K562 (cell line): ENCODE measurements around the gene NPC1. TPM values are rescaled to one million over a fixed set of nuclear protein-coding genes. Genes with fewer than 3 reads are reported as not detected.

Source experiments
- ATAC-seq: fragments of 200-7000 bp; cut with Tn5 transposase; 3 replicates; pipeline ENCODE4 v1.9.1; 2020; ENCODE audit warnings: moderate library complexity
- BruUV-seq: library from RNA; stranded (reverse); fragments of 400-500 nt; replicated peaks from 2 replicates; lab custom pipeline; 2021; lab: Mats Ljungman, UMichigan
- CTCF ChIA-PET: fragments of 300-600 bp; formaldehyde crosslinking; extraction: SDS; loops from one replicate; lab custom pipeline; 2021; ENCODE audit warnings: low intra/inter-chr PET ratio; lab: Yijun Ruan, JAX
- POLR2A ChIA-PET: fragments of 300-600, 350-650 bp; sonication (Branson Sonifier 250); formaldehyde crosslinking; extraction: SDS; loops from one replicate; lab custom pipeline; 2021; ENCODE audit warnings: antibody characterized with exemption, inconsistent platforms; lab: Yijun Ruan, JAX
- DNase-seq, 4 experiments: peaks; one replicate each; pipeline versions ENCODE4 v3.0.0 to v3.0.0-alpha.2; 2011 to 2018; ENCODE audit warnings: low spot score in 3 of 4, mixed read lengths in 3 of 4; ENCODE audit errors: extremely low read depth in 1 of 4
- FAIRE-seq: peaks from 2 replicates; lab custom pipeline; 2011; peaks lifted over from hg19 to GRCh38; lab: Jason Lieb, UNC
- H2AFZ ChIP-seq: 2 replicates; pipeline ENCODE4 v1.6.0; 2011; ENCODE audit warnings: low read depth, low read length, control low read depth, inconsistent platforms
- H3K27ac ChIP-seq: fragments of 200-600 bp; 3 replicates; pipeline ENCODE4 v1.8.0; 2011; ENCODE audit warnings: low read depth, mild to moderate bottlenecking, control low read depth, inconsistent platforms, low read length, moderate library complexity, mixed read lengths; ENCODE audit errors: extremely low read depth
- H3K27me3 ChIP-seq, 2 experiments: fragments of 300-600 bp in 1 of 2; 2 replicates in 1 of 2; 3 replicates in 1 of 2; pipeline versions ENCODE4 v1.6.0 to v1.8.0; 2011; ENCODE audit warnings: inconsistent platforms in 2 of 2, low read length in 2 of 2, mild to moderate bottlenecking in 1 of 2, mixed read lengths in 1 of 2, moderate library complexity in 1 of 2; ENCODE audit not compliant: control insufficient read depth in 2 of 2, insufficient read depth in 2 of 2
- H3K36me3 ChIP-seq: fragments of 300-600 bp; 3 replicates; pipeline ENCODE4 v1.8.0; 2011; ENCODE audit warnings: mild to moderate bottlenecking, low read length, inconsistent platforms; ENCODE audit not compliant: control insufficient read depth, insufficient read depth
- H3K4me1 ChIP-seq, 2 experiments: fragments of 200-600 bp in 1 of 2; replicated peaks in 1 of 2; 2 replicates in 1 of 2; 3 replicates in 1 of 2; pipeline versions ENCODE4 v1.5.1 to v1.8.0; 2011; ENCODE audit warnings: inconsistent platforms in 2 of 2, low read length in 2 of 2, mild to moderate bottlenecking in 1 of 2, mixed read lengths in 1 of 2, moderate library complexity in 1 of 2; ENCODE audit not compliant: control insufficient read depth in 2 of 2, insufficient read depth in 2 of 2
- H3K4me2 ChIP-seq: 2 replicates; pipeline ENCODE4 v1.6.1; 2011; ENCODE audit warnings: low read length, control low read depth, inconsistent platforms, mixed read lengths; ENCODE audit not compliant: insufficient read depth
- H3K4me3 ChIP-seq: fragments of 200-600 bp; sonication (generic), shearing (Covaris generic); 2 replicates; pipeline ENCODE4 v1.5.1; 2016; ENCODE audit warnings: control low read depth, inconsistent platforms
- H3K79me2 ChIP-seq: fragments of 200-600 bp; 3 replicates; pipeline ENCODE4 v1.8.0; 2011; ENCODE audit warnings: low read length, inconsistent platforms; ENCODE audit not compliant: control insufficient read depth, insufficient read depth
- H3K9ac ChIP-seq, 2 experiments: 2 replicates each; pipeline versions ENCODE4 v1.6.0 to v1.6.1; 2011; ENCODE audit warnings: low read depth in 2 of 2, low read length in 2 of 2, control low read depth in 1 of 2, inconsistent platforms in 1 of 2, mild to moderate bottlenecking in 1 of 2, mixed read lengths in 1 of 2; ENCODE audit not compliant: insufficient read depth in 1 of 2
- H3K9me1 ChIP-seq: one replicate; pipeline ENCODE4 v1.6.0; 2011; ENCODE audit warnings: inconsistent platforms, mild to moderate bottlenecking, low read length, moderate library complexity; ENCODE audit not compliant: control insufficient read depth, insufficient read depth
- H3K9me3 ChIP-seq: replicated peaks from 2 replicates; pipeline ENCODE4 v1.5.1; 2011; ENCODE audit warnings: low read depth, low read length, inconsistent platforms; ENCODE audit not compliant: control insufficient read depth, insufficient read depth
- H4K20me1 ChIP-seq: replicated peaks from 2 replicates; pipeline ENCODE4 v1.6.1; 2011; ENCODE audit warnings: low read length, inconsistent platforms, mixed read lengths; ENCODE audit not compliant: control insufficient read depth, insufficient read depth
- ELK3 ChIP-seq: fragments of 450-650 bp; formaldehyde crosslinking; IDR thresholded peaks from 2 replicates; pipeline ENCODE4 v1.4.0; 2020; ENCODE audit warnings: mild to moderate bottlenecking
- FOXK2 ChIP-seq, 2 experiments: fragments of 450-650 bp; IDR thresholded peaks in 1 of 2; conservative IDR thresholded peaks in 1 of 2; 2 replicates each; pipeline ENCODE4 v1.6.1; 2016; ENCODE audit warnings: low read depth in 2 of 2, mild to moderate bottlenecking in 1 of 2
- MED1 ChIP-seq: sonication (generic); formaldehyde crosslinking; IDR thresholded peaks from 2 replicates; pipeline ENCODE4 v1.8.1; 2023; ENCODE audit warnings: missing genetic modification reagents, borderline replicate concordance
- NFE2L1 ChIP-seq: fragments of 450-650 bp; IDR thresholded peaks from 2 replicates; pipeline ENCODE4 v1.6.1; 2016; ENCODE audit warnings: missing genetic modification characterization, low read depth, mild to moderate bottlenecking, missing compliant biosample characterization, moderate library complexity, borderline replicate concordance
- PHF20 ChIP-seq: fragments of 450-650 bp; IDR thresholded peaks from 2 replicates; pipeline ENCODE4 v1.6.1; 2018; ENCODE audit not compliant: partially characterized antibody
- POLR2AphosphoS5 ChIP-seq: IDR thresholded peaks from 2 replicates; pipeline ENCODE4 v1.6.1; 2011; ENCODE audit warnings: mild to moderate bottlenecking, low read depth, low read length, moderate library complexity; ENCODE audit not compliant: control insufficient read depth, insufficient read depth
- RUNX1 ChIP-seq: sonication (generic); IDR thresholded peaks from 2 replicates; pipeline ENCODE4 v1.6.1; 2016; ENCODE audit warnings: antibody characterized with exemption, low read depth
- SMAD1 ChIP-seq: fragments of 150-350 bp; IDR thresholded peaks from 2 replicates; pipeline ENCODE4 v1.6.1; 2014; ENCODE audit warnings: low read length, low read depth; ENCODE audit not compliant: partially characterized antibody
- ZNF24 ChIP-seq: fragments of 450-650 bp; IDR thresholded peaks from 2 replicates; pipeline ENCODE4 v1.6.1; 2016
- WGBS: fragments of 100-300 bp; shearing (Covaris generic); methylation state at CpG from one replicate; pipeline ENCODE4 v1.1.6; 2016; ENCODE audit warnings: low coverage, mixed read lengths; ENCODE audit not compliant: insufficient coverage; ENCODE audit errors: missing lambda C conversion rate; 5-methylcytosine and 5-hydroxymethylcytosine counted together
- in situ Hi-C: fragments of 300-500 bp; cut with MboI; formaldehyde crosslinking; loops from 4 replicates; pipeline ENCODE4 v1.15.0; 2018; ENCODE audit warnings: inconsistent platforms, mixed read lengths
- intact Hi-C: fragments of 100-400 bp; cut with micrococcal nuclease; formaldehyde crosslinking; loops from 2 replicates; pipeline ENCODE4 v1.14.2; 2022
- polyA plus RNA-seq, 8 experiments: library from polyadenylated mRNA; depleted of rRNA in 4 of 8; stranded (reverse) in 5 of 8; unstranded in 3 of 8; fragments of >200 nt; fragmentation: Nextera tagmentation in 2 of 8; fragmentation: Illumina TruSeq in 1 of 8; extraction: Ambion mirVana in 2 of 8; extraction: Trizol in 1 of 8; gene quantifications; 2 replicates each; pipeline versions ENCODE4 v1.2.1 to v1.2.3, GENCODE V29; 2011 to 2014; ENCODE audit warnings: inconsistent platforms in 1 of 8, missing spikeins in 1 of 8
- total RNA-seq, 7 experiments: library from RNA; depleted of rRNA in 6 of 7; stranded (reverse); fragments of >200 nt in 6 of 7; fragmentation: Illumina TruSeq in 2 of 7; extraction: Trizol in 2 of 7; gene quantifications; 2 replicates each; pipeline versions ENCODE4 v1.2.1 to v1.2.3, GENCODE V29; 2011 to 2021; ENCODE audit warnings: low replicate concordance in 1 of 7

NPC1 gene
- total and polyA plus RNA-seq, 9 of the 15 experiments (the other 6 are each of a cell fraction or from before 2014, with no cell fraction given), result 17.1 to 45.9 (median 27.6) TPM

- Histone ChIP-seq H3K27ac (no peak overlapping the region), H3K9me3 (no peaks in the 10 kb centered on the region), H3K4me2 (no peak overlapping the region), H3K79me2 (no peaks in the 10 kb centered on the region), H3K36me3 (peaks cover 95% of the 10 kb centered on the region), H3K4me3 (no peak overlapping the region), H3K9me1 (no peaks in the 10 kb centered on the region), H3K4me1 (peaks cover 5 to 18% of the 10 kb centered on the region in 2 experiments), H3K9ac (no peak overlapping the region), H3K27me3 (no peaks in the 10 kb centered on the region), H2AFZ (no peak overlapping the region), H4K20me1 (peaks cover 25% of the 10 kb centered on the region)
- no peak for TF ChIP-seq SMAD1
- TF ChIP-seq ELK3 (CRISPR knock-in tag), result no peak
- no peak for TF ChIP-seq FOXK2 (conservative IDR thresholded peaks at IDR 0.05 in 1 of 2, IDR thresholded peaks at IDR 0.05 in 1 of 2; ENCODE audit: low read depth in 2 of 2)
- no peak for TF ChIP-seq POLR2AphosphoS5
- no peak for TF ChIP-seq RUNX1
- TF ChIP-seq ZNF24, result no peak
- TF ChIP-seq PHF20, result no peak
- no peak for TF ChIP-seq NFE2L1 (tag)
- TF ChIP-seq MED1 (CRISPR knock-in tag), result no peak
- FAIRE-seq (no peak), ATAC-seq (no peak), DNase-seq (no peak)
- CTCF ChIA-PET, result no interaction called here
- WGBS, result 92% methylated on average over 9 of the region's 9 CpGs
- POLR2A ChIA-PET, result no interaction called here
- no TSS peak for BruUV-seq
- in situ Hi-C loops, result no loop called here
- intact Hi-C loops, result no loop called here
These were observed 48.3 kb downstream of the NPC1 start for GRCh38 chr18:23538001-23538400.
